ENCODE results near the gene PHB1. TPM values are rescaled to one million over a fixed set of nuclear protein-coding genes. Genes with fewer than 3 reads are reported as not detected.

PHB1 gene
- total RNA-seq, 1 experiment from 2014 or later: 434 TPM

Small RNA genes within 50 kb of the gene (small RNA-seq; reads per million reads assigned to genes)
- not detected for gene RF00019

Other genes with a start within 250 kb of the PHB1 start
- not detected in 2 replicates for gene GNGT2, start 204.3 kb downstream of the PHB1 start, total RNA-seq (2014; rRNA removed; shearing (Covaris generic))
- gene ABI3, start 204.2 kb downstream of the PHB1 start, total RNA-seq (2014; rRNA removed; shearing (Covaris generic)): not detected in 2 replicates
- gene PHOSPHO1, start 184.1 kb downstream of the PHB1 start, total RNA-seq (2014; rRNA removed; shearing (Covaris generic)): not detected in 2 replicates
- 11.3 and 13.0 TPM in 2 replicates for gene ZNF652, start 52.6 kb downstream of the PHB1 start, total RNA-seq (2014; rRNA removed; shearing (Covaris generic))
- 0.05 TPM in 1 of 2 replicates, not detected in the other for gene NGFR, start 80.4 kb upstream of the PHB1 start, total RNA-seq (2014; rRNA removed; shearing (Covaris generic))
- gene NXPH3, start 161.0 kb upstream of the PHB1 start, total RNA-seq (2014; rRNA removed; shearing (Covaris generic)): not detected in 2 replicates